SU-DHL-6 (cell line): ENCODE data around the gene INVS.

ENCODE experiments used
- H2AFZ ChIP-seq: fragments of 200-600 bp; sonication (generic); 2 replicates; pipeline ENCODE4 v1.6.1; 2014; ENCODE audit warnings: low read depth, mild to moderate bottlenecking, moderate library complexity, mixed read lengths, antibody characterized with exemption, low read length; ENCODE audit not compliant: severe bottlenecking
- H3F3A ChIP-seq: fragments of 200-600 bp; shearing (Covaris generic); 2 replicates; pipeline ENCODE4 v1.6.0; 2016; ENCODE audit warnings: antibody characterized with exemption, mild to moderate bottlenecking; ENCODE audit not compliant: insufficient read depth
- H3K27ac ChIP-seq: fragments of 200-600 bp; sonication (generic); 2 replicates; pipeline ENCODE4 v1.5.1; 2016; ENCODE audit warnings: low read depth, mild to moderate bottlenecking, low read length, moderate library complexity, mixed read lengths
- H3K27me3 ChIP-seq: fragments of 200-600 bp; sonication (generic), shearing (Covaris generic); 2 replicates; pipeline ENCODE4 v1.6.0; 2014; ENCODE audit warnings: mild to moderate bottlenecking, low read length
- H3K36me3 ChIP-seq: fragments of 200-600 bp; sonication (generic); 2 replicates; pipeline ENCODE4 v1.6.1; 2014; ENCODE audit warnings: mild to moderate bottlenecking, low read length, mixed read lengths
- H3K4me2 ChIP-seq: fragments of 300-600, 200-600 bp; shearing (Covaris generic), sonication (generic); 2 replicates; pipeline ENCODE4 v1.6.0; 2014; ENCODE audit warnings: low read length, low read depth, mild to moderate bottlenecking; ENCODE audit not compliant: poor library complexity, severe bottlenecking
- H3K4me3 ChIP-seq: fragments of 200-600 bp; sonication (generic); 2 replicates; pipeline ENCODE4 v1.5.1; 2014; ENCODE audit warnings: antibody characterized with exemption, low read length, mild to moderate bottlenecking, mixed read lengths; ENCODE audit not compliant: insufficient read depth, poor library complexity, severe bottlenecking
- H3K79me2 ChIP-seq: fragments of 200-600 bp; sonication (generic); 2 replicates; pipeline ENCODE4 v1.6.1; 2014; ENCODE audit warnings: mild to moderate bottlenecking, low read length, moderate library complexity; ENCODE audit not compliant: insufficient read depth
- H3K9ac ChIP-seq: fragments of 200-600 bp; sonication (generic); 2 replicates; pipeline ENCODE4 v1.7.0; 2014; ENCODE audit warnings: mild to moderate bottlenecking, low read length
- H3K9me2 ChIP-seq: fragments of 200-600 bp; sonication (generic); replicated peaks from 2 replicates; pipeline ENCODE4 v1.6.1; 2014; ENCODE audit warnings: low read length; ENCODE audit not compliant: insufficient read depth
- H3K9me3 ChIP-seq: fragments of 200-600 bp; sonication (generic); 2 replicates; pipeline ENCODE4 v1.6.1; 2014; ENCODE audit warnings: low read length, mixed read lengths; ENCODE audit not compliant: insufficient read depth
- H4K20me1 ChIP-seq: fragments of 200-600 bp; sonication (generic); 2 replicates; pipeline ENCODE4 v1.6.1; 2014; ENCODE audit warnings: low read depth, mild to moderate bottlenecking, antibody characterized with exemption, low read length, moderate library complexity, mixed read lengths
- CTCF ChIP-seq: fragments of 200-600 bp; sonication (generic); IDR thresholded peaks from one replicate; pipeline ENCODE4 v1.5.1; 2017; ENCODE audit warnings: antibody characterized with exemption, mild to moderate bottlenecking, low read length, moderate library complexity; ENCODE audit not compliant: insufficient read depth, poor library complexity, severe bottlenecking
- EZH2phosphoT487 ChIP-seq: fragments of 200-600 bp; sonication (generic), shearing (Covaris generic); conservative IDR thresholded peaks from 2 replicates; pipeline ENCODE4 v1.6.1; 2018; ENCODE audit warnings: mild to moderate bottlenecking, antibody characterized with exemption, low read length, moderate library complexity, mixed read lengths

INVS gene

GRCh38 chr9:100098887-100099721 lies at the start of gene INVS, which contains the start of gene ERP44:
Gene INVS (plus strand): TSS chr9:100099243. CDS start chr9:100104522, 5,279 bp downstream.
Gene ERP44 (minus strand): TSS chr9:100099000. CDS start chr9:100098840, 160 bp downstream.
- Histone ChIP-seq H2AFZ (peak within 1 kb of the TSS; percentile 54), H3K4me2 (peak within 1 kb of the TSS; percentile 91), H3K9me3 (no peaks in the 10 kb centered on the region), H3K79me2 (peaks cover 66% of the 10 kb centered on the region), H3K27me3 (no peaks in the 10 kb centered on the region), H3K27ac (peak within 1 kb of the TSS; percentile 79), H3K36me3 (peaks cover 7% of the 10 kb centered on the region), H4K20me1 (peaks cover 14% of the 10 kb centered on the region), H3K9me2 (no peaks in the 10 kb centered on the region), H3F3A (peaks cover 13% of the 10 kb centered on the region), H3K9ac (peak within 1 kb of the TSS; percentile 83), H3K4me3 (peak within 1 kb of the TSS; percentile 91)
- TF ChIP-seq EZH2phosphoT487 (no peak), CTCF (no peak)

- Histone ChIP-seq H3K9me2 (no peaks in the 10 kb centered on the region), H2AFZ (no peak overlapping the region), H3K4me3 (no peak overlapping the region), H3K9ac (no peak overlapping the region), H3K27me3 (no peaks in the 10 kb centered on the region), H3F3A (peaks cover 9% of the 10 kb centered on the region; the same call in 1 of the 2 replicates), H3K4me2 (no peak overlapping the region), H3K9me3 (no peaks in the 10 kb centered on the region), H3K27ac (no peak overlapping the region), H4K20me1 (no peaks in the 10 kb centered on the region), H3K36me3 (peaks cover 38% of the 10 kb centered on the region), H3K79me2 (peaks cover 38% of the 10 kb centered on the region)
- TF ChIP-seq CTCF (no peak), EZH2phosphoT487 (no peak)
Measured at GRCh38 chr9:100049551-100049950, 49.5 kb upstream of the INVS start.

- no peak for TF ChIP-seq CTCF
- no peak for TF ChIP-seq EZH2phosphoT487
- Histone ChIP-seq H3K4me3 (no peak overlapping the region), H2AFZ (no peak overlapping the region), H3K4me2 (peak overlapping the region; percentile 14), H3K79me2 (peaks cover 29% of the 10 kb centered on the region), H3K36me3 (peaks cover 30% of the 10 kb centered on the region), H3K9me2 (no peaks in the 10 kb centered on the region), H3K9ac (no peak overlapping the region), H3K9me3 (no peaks in the 10 kb centered on the region), H3F3A (peaks cover 9% of the 10 kb centered on the region; the same call in 1 of the 2 replicates), H4K20me1 (no peaks in the 10 kb centered on the region), H3K27ac (peak overlapping the region; percentile 32; the same call in 1 of the 2 replicates), H3K27me3 (no peaks in the 10 kb centered on the region)
Measured at GRCh38 chr9:100052375-100052774, 46.7 kb upstream of the INVS start.
